Subcutaneous abdominal adipose tissue (tissue), 5 donors: ENCODE results near the gene DNAH8.

Experiments used
- H3K27ac ChIP-seq: one replicate; pipeline ENCODE4 v1.7.0; 2013; ENCODE audit warnings: low read depth, mild to moderate bottlenecking, inconsistent platforms, low read length, moderate library complexity
- H3K27me3 ChIP-seq, 5 donors: one replicate each; pipeline ENCODE4 v1.7.0; 2013; ENCODE audit warnings: low read length in 5 of 5, inconsistent platforms in 1 of 5; ENCODE audit not compliant: control insufficient read depth in 5 of 5, insufficient read depth in 4 of 5
- H3K36me3 ChIP-seq, 5 donors: one replicate each; pipeline ENCODE4 v1.7.0; 2013; ENCODE audit warnings: low read length in 5 of 5; ENCODE audit not compliant: control insufficient read depth in 5 of 5, insufficient read depth in 5 of 5
- H3K4me1 ChIP-seq, 5 donors: one replicate each; pipeline ENCODE4 v1.7.0; 2013; ENCODE audit warnings: low read length in 5 of 5, mild to moderate bottlenecking in 3 of 5, moderate library complexity in 1 of 5; ENCODE audit not compliant: control insufficient read depth in 5 of 5, insufficient read depth in 5 of 5
- H3K4me3 ChIP-seq, 5 donors: one replicate each; pipeline ENCODE4 v1.7.0; 2013; ENCODE audit warnings: low read length in 5 of 5, low read depth in 1 of 5
- H3K9ac ChIP-seq, 5 donors: one replicate each; pipeline ENCODE4 v1.7.0; 2013; ENCODE audit warnings: low read length in 5 of 5, mild to moderate bottlenecking in 4 of 5, moderate library complexity in 3 of 5
- H3K9me3 ChIP-seq, 5 donors: one replicate each; pipeline ENCODE4 v1.7.0; 2013; ENCODE audit warnings: low read length in 5 of 5; ENCODE audit not compliant: control insufficient read depth in 5 of 5
- donor health status: healthy.
- donor health status: healthy.
- donor health status: healthy.
- donor health status: healthy.
- donor health status: healthy.

The DNAH8 gene

DNA sequence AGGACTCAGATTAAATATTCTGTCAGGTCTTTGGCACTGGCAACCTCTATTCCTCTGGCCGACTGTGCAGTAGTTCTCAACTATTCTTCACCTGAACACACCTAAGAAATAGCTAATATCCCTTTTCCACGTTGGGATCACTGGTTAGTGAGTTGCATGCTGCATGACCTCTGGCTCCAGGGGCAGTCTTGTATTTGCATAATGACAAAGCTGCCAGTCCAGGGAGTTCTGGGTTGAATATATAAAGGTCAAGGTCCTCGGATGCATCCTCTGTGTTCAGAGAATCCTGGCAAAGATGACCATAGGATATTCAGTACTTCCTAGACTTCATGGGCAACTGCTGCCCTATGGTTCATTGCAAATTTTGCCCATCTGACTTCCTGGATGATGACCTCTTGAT lies 131.2 kb downstream of the DNAH8 start:
- Histone ChIP-seq H3K9ac (no peak overlapping the region), H3K4me1 (no peaks in the 10 kb centered on the region), H3K9me3 (no peaks in the 10 kb centered on the region), H3K27ac (no peak overlapping the region), H3K4me3 (no peak overlapping the region), H3K27me3 (peaks cover 0 to 4% (median 0%) of the 10 kb centered on the region in 5 donors), H3K36me3 (no peaks in the 10 kb centered on the region)

DNA sequence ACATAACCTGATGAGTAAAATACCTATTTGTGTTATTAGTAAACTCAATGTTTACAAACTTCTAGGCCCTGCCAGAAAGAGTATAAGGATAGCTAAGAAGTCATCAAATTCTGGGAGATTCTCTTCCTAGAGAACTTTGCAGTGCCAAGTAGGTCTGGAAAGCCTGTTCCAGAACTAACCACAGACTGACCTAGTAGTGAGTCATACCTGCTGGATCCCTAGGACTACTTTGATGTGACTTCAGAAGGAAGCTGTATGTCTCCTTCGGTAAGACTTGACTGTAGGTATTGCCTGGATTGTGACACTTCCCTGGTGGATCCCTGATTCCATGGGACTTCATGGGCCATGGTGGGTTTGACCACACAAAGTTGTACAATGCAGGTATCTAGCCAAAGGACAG lies 131.7 kb downstream of the DNAH8 start:
- Histone ChIP-seq H3K27me3 (peaks cover 0 to 4% (median 0%) of the 10 kb centered on the region in 5 donors), H3K4me1 (no peaks in the 10 kb centered on the region), H3K9ac (no peak overlapping the region), H3K9me3 (no peaks in the 10 kb centered on the region), H3K4me3 (no peak overlapping the region), H3K36me3 (no peaks in the 10 kb centered on the region), H3K27ac (no peak overlapping the region)

DNA sequence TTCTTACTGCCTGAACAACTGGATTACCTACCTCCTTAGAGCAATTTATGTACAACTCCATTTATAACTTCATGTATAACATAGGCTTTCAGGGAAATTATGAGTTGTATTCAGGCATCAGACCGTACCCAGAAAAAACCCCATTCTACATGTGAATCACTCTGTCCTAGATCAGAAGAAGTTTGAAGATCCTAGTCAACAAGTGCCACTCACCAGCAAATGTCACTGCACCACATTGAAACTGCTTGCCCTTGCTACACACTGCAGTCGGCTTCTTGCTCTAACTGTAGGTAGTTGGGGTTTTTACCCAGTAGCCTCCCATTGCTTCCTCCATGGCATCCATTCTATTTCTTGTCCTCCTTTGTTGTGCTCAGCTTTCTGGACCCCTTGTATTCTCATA lies 132.4 kb downstream of the DNAH8 start:
- Histone ChIP-seq H3K9ac (no peak overlapping the region), H3K27ac (no peak overlapping the region), H3K36me3 (no peaks in the 10 kb centered on the region), H3K4me3 (no peak overlapping the region), H3K9me3 (no peaks in the 10 kb centered on the region), H3K4me1 (no peaks in the 10 kb centered on the region), H3K27me3 (peaks cover 0 to 4% (median 0%) of the 10 kb centered on the region in 5 donors)

DNA sequence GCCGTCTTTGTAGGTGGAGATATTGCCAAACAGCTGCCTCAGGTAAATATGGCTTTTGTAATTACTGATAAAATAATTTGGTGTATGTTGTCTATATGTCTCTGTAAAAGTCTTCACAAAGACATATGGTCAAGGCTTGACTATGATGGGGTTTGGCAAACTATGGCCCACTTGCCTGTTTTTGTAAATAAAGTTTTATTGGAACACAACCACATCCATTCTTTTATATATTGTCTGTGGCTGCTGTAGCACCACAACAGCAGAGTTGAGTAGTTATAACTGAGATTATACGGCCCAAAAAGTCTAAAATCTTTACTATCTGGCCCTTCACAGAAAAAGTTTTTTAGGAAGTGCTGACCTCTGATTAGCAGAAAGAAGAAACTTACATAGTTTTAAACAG lies 133.6 kb downstream of the DNAH8 start:
- Histone ChIP-seq H3K36me3 (no peaks in the 10 kb centered on the region), H3K4me3 (no peak overlapping the region), H3K27ac (no peak overlapping the region), H3K27me3 (peaks cover 0 to 4% (median 0%) of the 10 kb centered on the region in 5 donors), H3K4me1 (no peaks in the 10 kb centered on the region), H3K9me3 (no peaks in the 10 kb centered on the region), H3K9ac (no peak overlapping the region)

DNA sequence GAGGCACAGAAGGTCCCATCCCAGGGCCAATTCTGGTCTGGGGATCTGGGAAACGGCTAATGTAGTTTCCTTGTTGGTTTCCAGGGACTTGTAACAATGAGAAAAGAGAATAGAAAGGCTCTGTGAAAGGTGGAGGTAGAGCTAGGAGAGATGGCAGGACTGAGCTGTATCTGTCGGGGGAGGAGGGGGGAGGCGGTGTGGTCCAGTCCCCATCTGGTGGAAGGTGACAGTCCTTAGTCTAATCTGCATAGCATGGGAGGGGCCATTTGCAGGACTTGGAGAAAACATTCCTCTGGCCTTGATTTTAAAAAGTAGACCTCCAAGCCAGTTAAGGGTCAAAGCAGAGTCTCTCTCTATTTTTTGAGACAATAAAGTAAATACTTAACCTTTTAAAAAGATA lies 137.1 kb downstream of the DNAH8 start:
- no peaks in the 10 kb centered on the region for H3K9me3 ChIP-seq
- no peak overlapping the region for H3K27ac ChIP-seq
- no peaks in the 10 kb centered on the region for H3K4me1 ChIP-seq
- no peak overlapping the region for H3K4me3 ChIP-seq
- H3K36me3 ChIP-seq: no peaks in the 10 kb centered on the region
- H3K9ac ChIP-seq: no peak overlapping the region
- H3K27me3 ChIP-seq: peaks cover 0 to 4% (median 0%) of the 10 kb centered on the region in 5 donors

DNA sequence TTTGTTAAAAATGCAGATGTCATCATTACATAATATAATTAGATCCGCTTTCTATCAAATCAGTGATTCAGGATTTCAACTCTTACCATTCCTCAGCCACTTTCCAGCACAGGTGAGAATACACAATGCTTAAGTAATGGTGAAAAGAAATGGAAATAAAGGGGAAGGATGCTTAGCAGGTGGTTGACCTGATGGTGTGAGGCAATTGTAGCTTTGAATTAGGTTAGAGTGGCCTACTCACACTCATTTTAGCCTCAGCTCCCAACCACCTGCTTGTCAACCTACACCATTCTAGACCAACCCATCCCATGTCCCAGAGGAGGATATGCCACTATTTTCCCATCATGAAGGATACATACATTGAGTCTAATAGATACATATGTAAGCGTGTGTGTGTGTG lies 138.1 kb downstream of the DNAH8 start:
- H3K9ac ChIP-seq: no peak overlapping the region
- H3K36me3 ChIP-seq: no peaks in the 10 kb centered on the region
- no peaks in the 10 kb centered on the region for H3K4me1 ChIP-seq
- no peak overlapping the region for H3K27ac ChIP-seq
- H3K9me3 ChIP-seq: no peaks in the 10 kb centered on the region
- no peak overlapping the region for H3K4me3 ChIP-seq
- peaks cover 0 to 4% (median 0%) of the 10 kb centered on the region in 5 donors for H3K27me3 ChIP-seq

DNA sequence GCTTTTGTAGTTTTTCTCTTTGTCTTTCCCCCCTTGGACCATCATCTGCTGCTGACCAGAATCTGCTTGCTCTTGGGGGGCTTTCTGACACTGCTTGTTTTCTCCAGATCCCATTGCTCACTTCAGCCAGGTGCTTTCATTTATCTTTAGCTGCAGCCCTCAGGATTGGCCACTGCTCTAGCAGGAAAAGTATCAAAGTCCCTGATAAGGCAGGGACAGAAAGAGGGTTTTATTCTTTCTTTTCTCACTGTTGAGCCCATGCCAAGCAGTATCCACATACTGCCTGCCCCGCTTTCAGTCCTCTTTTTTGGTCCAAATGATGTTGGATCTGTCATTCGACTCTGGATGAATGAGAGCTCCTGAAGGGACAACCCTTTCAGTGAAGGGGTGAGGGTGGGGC lies 141.4 kb downstream of the DNAH8 start:
- Histone ChIP-seq H3K27ac (no peak overlapping the region), H3K4me3 (no peak overlapping the region), H3K27me3 (peaks cover 0 to 5% (median 0%) of the 10 kb centered on the region in 5 donors), H3K9me3 (no peaks in the 10 kb centered on the region), H3K36me3 (no peaks in the 10 kb centered on the region), H3K4me1 (no peaks in the 10 kb centered on the region), H3K9ac (no peak overlapping the region)

DNA sequence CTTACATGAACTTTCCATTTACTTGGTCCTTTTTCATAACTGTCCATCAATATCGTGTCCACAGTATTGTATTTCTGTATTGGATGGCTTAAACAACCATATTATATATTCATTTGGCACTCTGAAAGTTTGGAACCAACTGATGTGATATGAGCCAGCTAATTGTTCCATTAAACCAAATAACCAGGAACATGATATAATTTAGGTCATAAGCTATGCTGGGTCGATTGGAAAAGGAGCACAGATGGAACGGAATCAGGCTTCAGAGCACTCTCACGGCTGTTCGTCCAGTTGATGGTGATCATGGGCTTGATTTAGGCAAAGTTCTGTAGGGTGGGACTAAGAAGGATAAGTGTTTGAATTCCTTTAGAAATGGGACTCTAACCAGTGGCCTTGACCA lies 142.7 kb downstream of the DNAH8 start:
- Histone ChIP-seq H3K27ac (no peak overlapping the region), H3K4me3 (no peak overlapping the region), H3K36me3 (no peaks in the 10 kb centered on the region), H3K9me3 (no peaks in the 10 kb centered on the region), H3K4me1 (no peaks in the 10 kb centered on the region), H3K27me3 (peaks cover 0 to 3% (median 0%) of the 10 kb centered on the region in 5 donors), H3K9ac (no peak overlapping the region)

DNA sequence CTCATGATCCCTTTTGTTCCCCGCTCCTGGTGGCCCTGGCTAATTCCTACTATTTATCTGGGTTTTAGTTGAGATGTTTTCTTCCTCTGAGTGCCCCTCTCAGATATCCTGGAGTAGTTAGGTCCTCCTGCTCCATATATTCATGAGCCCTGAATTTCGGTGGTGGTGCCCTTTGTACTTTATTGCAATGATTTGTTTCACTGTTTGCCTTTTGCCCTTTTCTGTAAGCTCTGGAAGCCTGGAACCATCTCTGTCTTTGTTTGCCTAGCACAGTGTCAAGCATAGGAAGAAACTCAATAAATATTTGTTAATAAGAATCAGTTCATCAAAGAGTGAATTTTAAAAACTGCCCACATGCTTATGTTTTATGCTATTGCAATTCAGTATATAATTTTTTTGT lies 144.9 kb downstream of the DNAH8 start:
- no peak overlapping the region for H3K27ac ChIP-seq
- H3K9ac ChIP-seq: no peak overlapping the region
- H3K4me1 ChIP-seq: no peaks in the 10 kb centered on the region
- no peaks in the 10 kb centered on the region for H3K9me3 ChIP-seq
- no peaks in the 10 kb centered on the region for H3K36me3 ChIP-seq
- H3K27me3 ChIP-seq: peaks cover 0 to 3% (median 0%) of the 10 kb centered on the region in 5 donors
- H3K4me3 ChIP-seq: no peak overlapping the region

DNA sequence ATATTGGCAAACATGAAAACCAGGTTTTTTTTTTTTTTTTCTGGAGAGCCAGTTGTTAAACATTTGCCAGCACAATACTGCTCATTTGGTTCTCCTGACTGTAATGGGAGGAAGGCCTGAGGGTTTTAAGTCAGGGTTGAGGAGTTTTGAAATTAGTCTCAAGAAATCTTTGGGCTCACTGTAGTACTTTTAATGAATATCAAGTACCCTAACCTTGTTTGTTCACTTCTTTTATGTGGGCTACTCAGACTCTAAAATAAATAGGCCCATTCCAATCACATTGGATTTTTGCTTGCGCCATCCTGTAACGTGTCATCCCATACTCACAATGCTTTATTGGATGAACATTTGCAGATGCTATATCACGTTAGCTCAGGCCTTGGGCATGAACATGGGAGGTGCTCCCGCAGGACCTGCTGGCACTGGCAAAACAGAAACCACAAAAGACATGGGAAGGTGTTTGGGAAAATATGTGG lies 146.9 kb downstream of the DNAH8 start:
- Histone ChIP-seq H3K36me3 (no peaks in the 10 kb centered on the region), H3K9ac (no peak overlapping the region), H3K27me3 (peaks cover 0 to 3% (median 0%) of the 10 kb centered on the region in 5 donors), H3K4me3 (no peak overlapping the region), H3K4me1 (no peaks in the 10 kb centered on the region), H3K9me3 (no peaks in the 10 kb centered on the region), H3K27ac (no peak overlapping the region)
